ENCODE measurements around the gene MCTP2. TPM values are rescaled to one million over a fixed set of nuclear protein-coding genes. Genes with fewer than 3 reads are reported as not detected.

Gene MCTP2
- total RNA-seq, 1 experiment from 2014 or later = 7.4 TPM

DNA sequence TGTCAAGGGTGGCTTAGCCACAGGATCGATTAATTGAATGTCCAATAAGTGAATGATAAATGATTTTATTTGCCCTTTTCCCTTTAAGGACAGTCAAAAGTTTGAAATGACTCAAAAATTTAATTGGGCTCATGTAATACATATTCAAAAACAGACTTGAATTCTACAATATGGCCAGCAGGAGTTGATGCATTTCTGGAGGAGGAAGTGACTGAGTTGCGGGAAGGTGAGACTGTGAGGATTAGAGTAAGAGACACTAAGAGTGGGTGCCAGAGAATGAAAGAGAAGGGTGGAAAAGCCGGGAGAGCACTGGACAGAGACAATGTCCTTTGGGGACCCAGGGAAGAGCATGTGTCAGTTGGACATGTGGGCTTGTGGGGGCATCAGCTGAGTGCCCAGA is 83.3 kb downstream of the MCTP2 start (continued):
- TF ChIP-seq, protein P1, sequence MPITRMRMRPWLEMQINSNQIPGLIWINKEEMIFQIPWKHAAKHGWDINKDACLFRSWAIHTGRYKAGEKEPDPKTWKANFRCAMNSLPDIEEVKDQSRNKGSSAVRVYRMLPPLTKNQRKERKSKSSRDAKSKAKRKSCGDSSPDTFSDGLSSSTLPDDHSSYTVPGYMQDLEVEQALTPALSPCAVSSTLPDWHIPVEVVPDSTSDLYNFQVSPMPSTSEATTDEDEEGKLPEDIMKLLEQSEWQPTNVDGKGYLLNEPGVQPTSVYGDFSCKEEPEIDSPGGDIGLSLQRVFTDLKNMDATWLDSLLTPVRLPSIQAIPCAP (CRISPR knock-in tag; IDR thresholded peaks at IDR 0.05) = no peak
- TF ChIP-seq IRF2 (CRISPR knock-in tag; IDR thresholded peaks at IDR 0.05; ENCODE audit: borderline replicate concordance, low read depth) (no peak), PRRX2 (CRISPR knock-in tag; IDR thresholded peaks at IDR 0.05) (no peak)

DNA sequence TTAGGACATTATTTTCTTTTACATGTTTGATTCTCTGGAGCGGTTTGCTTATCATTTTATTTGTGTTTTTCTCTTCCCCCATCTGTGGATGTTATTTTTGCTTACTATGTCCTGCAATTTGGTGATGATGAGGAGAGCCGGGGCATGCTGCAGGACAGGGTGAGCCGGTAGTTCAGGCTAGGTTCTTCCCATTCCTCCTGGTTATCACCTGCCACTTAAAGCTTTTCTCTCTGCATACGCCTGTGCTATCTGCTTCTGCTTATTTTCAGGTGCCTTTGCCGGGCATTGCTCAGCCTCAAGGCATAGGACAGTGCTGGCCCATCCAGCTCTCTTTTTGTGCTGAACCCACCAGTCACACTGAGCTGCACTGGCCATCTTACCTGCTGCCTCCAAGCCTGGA is 85.8 kb downstream of the MCTP2 start:
- ChIA-PET CTCF (interaction anchor here (0.6 kb wide), 1 partner anchor 8 kb away, joined by 3 read pairs; no protein-coding TSS in a partner anchor), POLR2A (no interaction called here)
- ATAC-seq = no peak
- Mint-ChIP-seq H3K4me1 (peaks cover 13% of the 10 kb centered on the region), H3K27ac (no peak overlapping the region), H3K9me3 (no peaks in the 10 kb centered on the region), H3K36me3 (no peaks in the 10 kb centered on the region), H3K4me3 (no peak overlapping the region), H3K27me3 (ENCODE audit: low read depth) (no peaks in the 10 kb centered on the region)
- TF ChIP-seq IRF2 (CRISPR knock-in tag; IDR thresholded peaks at IDR 0.05; ENCODE audit: borderline replicate concordance, low read depth) (no peak), NFYB (CRISPR knock-in tag; conservative IDR thresholded peaks at IDR 0.05; ENCODE audit: low read depth) (no peak), NR1H2 (CRISPR knock-in tag; IDR thresholded peaks at IDR 0.05) (no peak), MXD4 (CRISPR knock-in tag; IDR thresholded peaks at IDR 0.05; ENCODE audit: borderline replicate concordance) (no peak), JUN (CRISPR knock-in tag; IDR thresholded peaks at IDR 0.05) (no peak), ZNF317 (CRISPR knock-in tag; IDR thresholded peaks at IDR 0.05; ENCODE audit: borderline replicate concordance, low read depth) (no peak), FOXP1 (CRISPR knock-in tag; IDR thresholded peaks at IDR 0.05; ENCODE audit: borderline replicate concordance) (no peak), FOXK1 (CRISPR knock-in tag; IDR thresholded peaks at IDR 0.05) (no peak), ZBTB21 (CRISPR knock-in tag; IDR thresholded peaks at IDR 0.05; ENCODE audit: borderline replicate concordance) (no peak), HMGA2 (CRISPR knock-in tag; IDR thresholded peaks at IDR 0.05) (no peak), ESRRA (CRISPR knock-in tag; IDR thresholded peaks at IDR 0.05; ENCODE audit: borderline replicate concordance) (no peak), JAZF1 (CRISPR knock-in tag; IDR thresholded peaks at IDR 0.05) (no peak), ETV6 (CRISPR knock-in tag; IDR thresholded peaks at IDR 0.05) (no peak), ZNF219 (CRISPR knock-in tag; IDR thresholded peaks at IDR 0.05; ENCODE audit: borderline replicate concordance) (no peak), MYBL2 (CRISPR knock-in tag; IDR thresholded peaks at IDR 0.05) (no peak)
- TF ChIP-seq, protein P2, sequence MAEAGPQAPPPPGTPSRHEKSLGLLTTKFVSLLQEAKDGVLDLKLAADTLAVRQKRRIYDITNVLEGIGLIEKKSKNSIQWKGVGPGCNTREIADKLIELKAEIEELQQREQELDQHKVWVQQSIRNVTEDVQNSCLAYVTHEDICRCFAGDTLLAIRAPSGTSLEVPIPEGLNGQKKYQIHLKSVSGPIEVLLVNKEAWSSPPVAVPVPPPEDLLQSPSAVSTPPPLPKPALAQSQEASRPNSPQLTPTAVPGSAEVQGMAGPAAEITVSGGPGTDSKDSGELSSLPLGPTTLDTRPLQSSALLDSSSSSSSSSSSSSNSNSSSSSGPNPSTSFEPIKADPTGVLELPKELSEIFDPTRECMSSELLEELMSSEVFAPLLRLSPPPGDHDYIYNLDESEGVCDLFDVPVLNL (CRISPR knock-in tag; IDR thresholded peaks at IDR 0.05; ENCODE audit: borderline replicate concordance, low read depth) = no peak
- TF ChIP-seq, protein P3, sequence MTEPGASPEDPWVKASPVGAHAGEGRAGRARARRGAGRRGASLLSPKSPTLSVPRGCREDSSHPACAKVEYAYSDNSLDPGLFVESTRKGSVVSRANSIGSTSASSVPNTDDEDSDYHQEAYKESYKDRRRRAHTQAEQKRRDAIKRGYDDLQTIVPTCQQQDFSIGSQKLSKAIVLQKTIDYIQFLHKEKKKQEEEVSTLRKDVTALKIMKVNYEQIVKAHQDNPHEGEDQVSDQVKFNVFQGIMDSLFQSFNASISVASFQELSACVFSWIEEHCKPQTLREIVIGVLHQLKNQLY (CRISPR knock-in tag; IDR thresholded peaks at IDR 0.05) = no peak
- TF ChIP-seq, protein P4, sequence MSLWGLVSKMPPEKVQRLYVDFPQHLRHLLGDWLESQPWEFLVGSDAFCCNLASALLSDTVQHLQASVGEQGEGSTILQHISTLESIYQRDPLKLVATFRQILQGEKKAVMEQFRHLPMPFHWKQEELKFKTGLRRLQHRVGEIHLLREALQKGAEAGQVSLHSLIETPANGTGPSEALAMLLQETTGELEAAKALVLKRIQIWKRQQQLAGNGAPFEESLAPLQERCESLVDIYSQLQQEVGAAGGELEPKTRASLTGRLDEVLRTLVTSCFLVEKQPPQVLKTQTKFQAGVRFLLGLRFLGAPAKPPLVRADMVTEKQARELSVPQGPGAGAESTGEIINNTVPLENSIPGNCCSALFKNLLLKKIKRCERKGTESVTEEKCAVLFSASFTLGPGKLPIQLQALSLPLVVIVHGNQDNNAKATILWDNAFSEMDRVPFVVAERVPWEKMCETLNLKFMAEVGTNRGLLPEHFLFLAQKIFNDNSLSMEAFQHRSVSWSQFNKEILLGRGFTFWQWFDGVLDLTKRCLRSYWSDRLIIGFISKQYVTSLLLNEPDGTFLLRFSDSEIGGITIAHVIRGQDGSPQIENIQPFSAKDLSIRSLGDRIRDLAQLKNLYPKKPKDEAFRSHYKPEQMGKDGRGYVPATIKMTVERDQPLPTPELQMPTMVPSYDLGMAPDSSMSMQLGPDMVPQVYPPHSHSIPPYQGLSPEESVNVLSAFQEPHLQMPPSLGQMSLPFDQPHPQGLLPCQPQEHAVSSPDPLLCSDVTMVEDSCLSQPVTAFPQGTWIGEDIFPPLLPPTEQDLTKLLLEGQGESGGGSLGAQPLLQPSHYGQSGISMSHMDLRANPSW (CRISPR knock-in tag; conservative IDR thresholded peaks at IDR 0.05; ENCODE audit: low read depth) = no peak
- TF ChIP-seq, protein P5, sequence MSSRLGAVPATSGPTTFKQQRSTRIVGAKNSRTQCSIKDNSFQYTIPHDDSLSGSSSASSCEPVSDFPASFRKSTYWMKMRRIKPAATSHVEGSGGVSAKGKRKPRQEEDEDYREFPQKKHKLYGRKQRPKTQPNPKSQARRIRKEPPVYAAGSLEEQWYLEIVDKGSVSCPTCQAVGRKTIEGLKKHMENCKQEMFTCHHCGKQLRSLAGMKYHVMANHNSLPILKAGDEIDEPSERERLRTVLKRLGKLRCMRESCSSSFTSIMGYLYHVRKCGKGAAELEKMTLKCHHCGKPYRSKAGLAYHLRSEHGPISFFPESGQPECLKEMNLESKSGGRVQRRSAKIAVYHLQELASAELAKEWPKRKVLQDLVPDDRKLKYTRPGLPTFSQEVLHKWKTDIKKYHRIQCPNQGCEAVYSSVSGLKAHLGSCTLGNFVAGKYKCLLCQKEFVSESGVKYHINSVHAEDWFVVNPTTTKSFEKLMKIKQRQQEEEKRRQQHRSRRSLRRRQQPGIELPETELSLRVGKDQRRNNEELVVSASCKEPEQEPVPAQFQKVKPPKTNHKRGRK (CRISPR knock-in tag; IDR thresholded peaks at IDR 0.05; ENCODE audit: borderline replicate concordance) = no peak
- TF ChIP-seq, protein P6, sequence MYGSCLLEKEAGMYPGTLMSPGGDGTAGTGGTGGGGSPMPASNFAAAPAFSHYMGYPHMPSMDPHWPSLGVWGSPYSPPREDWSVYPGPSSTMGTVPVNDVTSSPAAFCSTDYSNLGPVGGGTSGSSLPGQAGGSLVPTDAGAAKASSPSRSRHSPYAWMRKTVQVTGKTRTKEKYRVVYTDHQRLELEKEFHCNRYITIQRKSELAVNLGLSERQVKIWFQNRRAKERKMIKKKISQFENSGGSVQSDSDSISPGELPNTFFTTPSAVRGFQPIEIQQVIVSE (CRISPR knock-in tag; IDR thresholded peaks at IDR 0.05; ENCODE audit: borderline replicate concordance) = no peak
- DNase-seq (ENCODE audit: low spot score) = no peak

Measured in WTC11 (cell line).